PC-3 (cell line): Measurements from ENCODE around the gene ISYNA1. TPM values are rescaled to one million over a fixed set of nuclear protein-coding genes. Genes with fewer than 3 reads are reported as not detected.

Source experiments
- ATAC-seq: fragments of 200-7000 bp; cut with Tn5 transposase; 2 replicates; pipeline ENCODE4 v1.9.1; 2020; ENCODE audit warnings: mild to moderate bottlenecking, moderate library complexity
- BruUV-seq: library from RNA; stranded (reverse); fragments of 400-500 nt; replicated peaks from 2 replicates; lab custom pipeline; 2021; lab: Mats Ljungman, UMichigan
- CTCF ChIA-PET: fragments of 300-600 bp; sonication (Branson Sonifier 250); formaldehyde crosslinking; loops from one replicate; lab custom pipeline; 2022; ENCODE audit warnings: antibody characterized with exemption; lab: Charles Lee
- POLR2A ChIA-PET: fragments of 300-600 bp; sonication (Branson Sonifier 250); formaldehyde crosslinking; loops from one replicate; lab custom pipeline; 2022; ENCODE audit warnings: antibody characterized with exemption; ENCODE audit not compliant: unreplicated experiment; lab: Charles Lee
- DNase-seq: peaks from one replicate; pipeline ENCODE4 v3.0.0-alpha.2; 2015
- H2AFZ ChIP-seq: fragments of 300-600 bp; sonication (generic); 2 replicates; pipeline ENCODE4 v1.6.0; 2016; ENCODE audit warnings: antibody characterized with exemption, low read length
- H3F3A ChIP-seq: fragments of 300-600 bp; sonication (generic); one replicate; pipeline ENCODE4 v1.6.0; 2017; ENCODE audit warnings: antibody characterized with exemption, low read length, control low read depth, mild to moderate bottlenecking; ENCODE audit not compliant: unreplicated experiment
- H3K27ac ChIP-seq: fragments of 300-600 bp; sonication (generic); 2 replicates; pipeline ENCODE4 v1.5.1; 2016; ENCODE audit warnings: mild to moderate bottlenecking, low read length
- H3K27me3 ChIP-seq: fragments of 300-600 bp; sonication (generic); 2 replicates; pipeline ENCODE4 v1.6.1; 2016; ENCODE audit warnings: low read length, mixed read lengths
- H3K36me3 ChIP-seq: fragments of 300-600 bp; sonication (generic); 2 replicates; pipeline ENCODE4 v1.6.1; 2016; ENCODE audit warnings: low read depth, mixed run types, low read length, mixed read lengths
- H3K4me1 ChIP-seq: fragments of 300-600 bp; sonication (generic); 2 replicates; pipeline ENCODE4 v1.5.1; 2016; ENCODE audit warnings: low read length; ENCODE audit not compliant: insufficient read depth
- H3K4me2 ChIP-seq: fragments of 300-600 bp; sonication (generic); 2 replicates; pipeline ENCODE4 v1.6.0; 2016; ENCODE audit warnings: low read length
- H3K4me3 ChIP-seq: fragments of 300-600 bp; sonication (generic); 2 replicates; pipeline ENCODE4 v1.5.1; 2016; ENCODE audit warnings: mild to moderate bottlenecking, low read length, mixed read lengths
- H3K79me2 ChIP-seq: fragments of 300-600 bp; sonication (generic); 2 replicates; pipeline ENCODE4 v1.6.1; 2017; ENCODE audit warnings: low read length, mixed read lengths
- H3K9ac ChIP-seq: fragments of 300-600 bp; sonication (generic); 2 replicates; pipeline ENCODE4 v1.6.0; 2016; ENCODE audit warnings: mild to moderate bottlenecking, low read length
- H3K9me2 ChIP-seq: fragments of 300-600 bp; sonication (generic); replicated peaks from 2 replicates; pipeline ENCODE4 v1.6.1; 2016; ENCODE audit warnings: mixed run types, low read length, mixed read lengths
- H3K9me3 ChIP-seq: fragments of 300-600 bp; sonication (generic); 2 replicates; pipeline ENCODE4 v1.6.1; 2016; ENCODE audit warnings: low read length, mixed read lengths
- H4K20me1 ChIP-seq: fragments of 300-600 bp; sonication (generic); 2 replicates; pipeline ENCODE4 v1.6.1; 2016; ENCODE audit warnings: low read length, mixed read lengths
- CTCF ChIP-seq: fragments of 300-600 bp; sonication (generic); conservative IDR thresholded peaks from 2 replicates; pipeline ENCODE4 v1.5.1; 2017; ENCODE audit warnings: antibody characterized with exemption, low read depth, mild to moderate bottlenecking, low read length
- EZH2 ChIP-seq: fragments of 300-600 bp; sonication (generic); IDR thresholded peaks from one replicate; pipeline ENCODE4 v1.6.1; 2017; ENCODE audit warnings: antibody characterized with exemption, mild to moderate bottlenecking, low read length; ENCODE audit not compliant: unreplicated experiment
- EZH2phosphoT487 ChIP-seq: fragments of 300-600 bp; sonication (generic); IDR thresholded peaks from 2 replicates; pipeline ENCODE4 v1.6.1; 2018; ENCODE audit warnings: mild to moderate bottlenecking, antibody characterized with exemption, low read length, borderline replicate concordance
- intact Hi-C: fragments of 100-400 bp; cut with micrococcal nuclease; formaldehyde crosslinking; loops from 2 replicates; pipeline ENCODE4 v1.9.0; 2023
- total RNA-seq: library from RNA; depleted of rRNA; stranded (reverse); fragments of >200 nt; gene quantifications from 2 replicates; pipeline ENCODE4 v1.2.3, GENCODE V29; 2014

Gene ISYNA1
- total RNA-seq, 1 experiment from 2014 or later = 19.4 TPM

GRCh38 chr19:18435842-18436670 is 1.9 kb downstream of the ISYNA1 start:
- no peaks in the 10 kb centered on the region for H3K27me3 ChIP-seq
- H3K4me1 ChIP-seq = no peaks in the 10 kb centered on the region
- POLR2A ChIA-PET = no interaction called here
- no peaks in the 10 kb centered on the region for H4K20me1 ChIP-seq
- H3K79me2 ChIP-seq = no peaks in the 10 kb centered on the region
- CTCF ChIA-PET = no interaction called here
- H3F3A ChIP-seq = no peaks in the 10 kb centered on the region
- intact Hi-C loops = no loop called here
- H3K4me2 ChIP-seq = no peak overlapping the region
- no peak overlapping the region for H3K9ac ChIP-seq
- TF ChIP-seq CTCF = no peak
- H3K36me3 ChIP-seq = no peaks in the 10 kb centered on the region
- DNase-seq (no peak), ATAC-seq (no peak)
- no peak overlapping the region for H2AFZ ChIP-seq
- H3K27ac ChIP-seq = no peak overlapping the region
- no peaks in the 10 kb centered on the region for H3K9me2 ChIP-seq
- no peaks in the 10 kb centered on the region for H3K9me3 ChIP-seq
- BruUV-seq = no TSS peak
- no peak overlapping the region for H3K4me3 ChIP-seq

- H3K27ac ChIP-seq = no peak overlapping the region
Measured at GRCh38 chr19:18435178-18435841, 2.6 kb downstream of the ISYNA1 start.

More at GRCh38 chr19:18435178-18435841, 2.6 kb downstream of the ISYNA1 start:
- Histone ChIP-seq H3K27me3 (no peaks in the 10 kb centered on the region), H3K4me1 (no peaks in the 10 kb centered on the region), H3K4me3 (no peak overlapping the region), H3K36me3 (no peaks in the 10 kb centered on the region), H3K9ac (no peak overlapping the region), H2AFZ (no peak overlapping the region), H3K79me2 (no peaks in the 10 kb centered on the region), H3K4me2 (no peak overlapping the region), H4K20me1 (no peaks in the 10 kb centered on the region), H3K9me2 (no peaks in the 10 kb centered on the region), H3K9me3 (no peaks in the 10 kb centered on the region), H3F3A (no peaks in the 10 kb centered on the region)
- TF ChIP-seq CTCF (no peak), EZH2phosphoT487 (no peak), EZH2 (no peak)
- POLR2A ChIA-PET = no interaction called here
- CTCF ChIA-PET = no interaction called here
- ATAC-seq (no peak), DNase-seq (no peak)
- intact Hi-C loops = no loop called here
- BruUV-seq = no TSS peak
